Measurements from ENCODE around the gene EFNA5. TPM values are rescaled to one million over a fixed set of nuclear protein-coding genes. Genes with fewer than 3 reads are reported as not detected.

The EFNA5 gene
- total RNA-seq, 4 donors from 2014 or later, result 2.8 to 5.7 (median 3.7) TPM

DNA sequence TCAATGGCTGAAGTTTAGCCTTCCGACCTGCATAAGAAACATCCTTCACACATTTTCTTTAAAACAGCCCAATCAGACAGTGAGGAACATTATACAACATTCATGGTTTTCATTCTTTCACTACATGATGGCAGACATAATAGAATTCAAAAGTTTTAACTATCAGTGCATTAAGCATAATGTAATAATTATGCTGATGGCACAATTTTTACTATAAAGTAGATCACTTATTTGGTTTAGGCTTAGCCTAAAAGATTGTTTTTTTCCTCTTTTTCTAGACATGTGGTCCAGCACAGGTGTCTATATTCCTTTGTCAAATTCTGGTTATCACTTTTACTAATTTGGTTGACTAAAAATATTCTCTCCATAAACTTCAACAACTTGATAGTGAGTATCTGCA lies 46.5 kb downstream of the EFNA5 start:
- intact Hi-C loops (cut with DNase I), result no loop called here
- no peaks in the 10 kb centered on the region for H3K4me1 ChIP-seq
- 90% methylated on average over 1 of the region's 1 CpG for WGBS
- DNase-seq (ENCODE audit: extremely low spot score), result no peak
- no peak overlapping the region for H3K4me3 ChIP-seq
- H3K36me3 ChIP-seq, result no peaks in the 10 kb centered on the region
- H3K27ac ChIP-seq (replicated peaks in 1 of 4), result no peak overlapping the region
- no peak for TF ChIP-seq CTCF (IDR thresholded peaks at IDR 0.05)
- TF ChIP-seq POLR2A (IDR thresholded peaks at IDR 0.05; ENCODE audit: low read depth), result no peak
- no peak for TF ChIP-seq POLR2AphosphoS5 (IDR thresholded peaks at IDR 0.05)
- TF ChIP-seq EP300 (IDR thresholded peaks at IDR 0.05), result no peak
- no peaks in the 10 kb centered on the region for H3K9me3 ChIP-seq
- H3K27me3 ChIP-seq, result no peaks in the 10 kb centered on the region

DNA sequence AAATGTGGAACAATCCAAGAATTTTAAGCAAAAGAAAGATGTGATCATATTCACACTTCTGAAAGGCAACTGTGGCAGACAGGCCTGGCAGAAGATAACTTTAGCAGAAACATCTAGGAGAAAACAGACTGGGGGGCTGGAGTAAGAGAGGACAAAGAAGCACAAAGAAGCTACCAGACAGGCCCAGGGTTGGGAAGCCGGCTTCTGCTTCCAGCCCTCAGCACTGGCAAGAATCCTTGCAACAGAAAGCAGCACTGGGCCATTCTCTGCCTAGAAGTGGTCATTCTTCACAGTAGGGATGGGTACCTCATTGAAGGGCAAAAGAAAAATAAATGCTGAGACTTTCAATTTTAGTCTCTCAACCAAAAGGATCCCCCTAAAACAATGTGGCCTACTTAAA lies 49.6 kb downstream of the EFNA5 start:
- Histone ChIP-seq H3K4me1 (no peaks in the 10 kb centered on the region), H3K4me3 (no peak overlapping the region), H3K27ac (replicated peaks in 1 of 4) (no peak overlapping the region), H3K27me3 (no peaks in the 10 kb centered on the region), H3K9me3 (no peaks in the 10 kb centered on the region), H3K36me3 (no peaks in the 10 kb centered on the region)
- intact Hi-C loops (cut with DNase I), result no loop called here
- DNase-seq (ENCODE audit: extremely low spot score), result no peak
- 91% methylated on average over 1 of the region's 1 CpG for WGBS
- TF ChIP-seq CTCF (IDR thresholded peaks at IDR 0.05) (no peak), POLR2A (IDR thresholded peaks at IDR 0.05; ENCODE audit: low read depth) (no peak), EP300 (IDR thresholded peaks at IDR 0.05) (no peak), POLR2AphosphoS5 (IDR thresholded peaks at IDR 0.05) (no peak)

GRCh38 chr5:107619781-107620180 lies 51.0 kb downstream of the EFNA5 start:
- no peak for TF ChIP-seq EP300 (IDR thresholded peaks at IDR 0.05)
- no peak for TF ChIP-seq POLR2A (IDR thresholded peaks at IDR 0.05; ENCODE audit: low read depth)
- no peak for TF ChIP-seq POLR2AphosphoS5 (IDR thresholded peaks at IDR 0.05)
- no peak for TF ChIP-seq CTCF (IDR thresholded peaks at IDR 0.05)
- Histone ChIP-seq H3K27ac (replicated peaks in 1 of 4) (no peak overlapping the region), H3K4me1 (no peaks in the 10 kb centered on the region), H3K4me3 (no peak overlapping the region), H3K36me3 (no peaks in the 10 kb centered on the region), H3K27me3 (no peaks in the 10 kb centered on the region), H3K9me3 (no peaks in the 10 kb centered on the region)
- WGBS, result 68% methylated on average over 2 of the region's 2 CpGs
- intact Hi-C loops (cut with DNase I), result no loop called here
- no peak for DNase-seq (ENCODE audit: extremely low spot score)

DNA sequence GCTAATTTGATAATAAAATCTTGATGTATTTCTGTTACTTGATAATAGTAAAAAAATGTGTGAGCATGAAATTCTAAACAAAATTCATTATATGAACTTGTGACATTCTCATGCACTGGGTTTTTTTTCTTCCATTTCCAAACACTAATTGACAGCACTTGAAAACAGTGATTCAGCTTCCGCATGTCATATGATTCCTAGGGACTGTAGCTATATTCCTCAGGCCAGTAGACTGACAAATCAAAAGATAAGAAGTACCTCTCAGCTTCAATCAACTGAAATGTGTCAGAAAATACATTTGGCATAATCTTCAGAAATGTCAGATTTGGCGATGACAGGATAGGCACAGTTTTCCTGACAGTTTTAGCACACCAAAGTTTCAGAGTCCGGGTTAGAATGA lies 52.5 kb downstream of the EFNA5 start:
- Histone ChIP-seq H3K9me3 (no peaks in the 10 kb centered on the region), H3K4me1 (no peaks in the 10 kb centered on the region), H3K36me3 (no peaks in the 10 kb centered on the region), H3K4me3 (no peak overlapping the region), H3K27ac (replicated peaks in 1 of 4) (no peak overlapping the region), H3K27me3 (no peaks in the 10 kb centered on the region)
- DNase-seq (ENCODE audit: extremely low spot score), result no peak
- intact Hi-C loops (cut with DNase I), result no loop called here
- WGBS, result 94% methylated on average over 3 of the region's 3 CpGs
- no peak for TF ChIP-seq CTCF (IDR thresholded peaks at IDR 0.05)

- intact Hi-C loops (cut with DNase I), result no loop called here
- 100% methylated on average over 1 of the region's 1 CpG for WGBS
- DNase-seq (ENCODE audit: extremely low spot score), result no peak
- Histone ChIP-seq H3K27ac (replicated peaks in 1 of 4) (no peak overlapping the region), H3K36me3 (no peaks in the 10 kb centered on the region), H3K4me1 (no peaks in the 10 kb centered on the region), H3K4me3 (no peak overlapping the region), H3K27me3 (no peaks in the 10 kb centered on the region), H3K9me3 (no peaks in the 10 kb centered on the region)
- no peak for TF ChIP-seq POLR2AphosphoS5 (IDR thresholded peaks at IDR 0.05)
- no peak for TF ChIP-seq POLR2A (IDR thresholded peaks at IDR 0.05; ENCODE audit: low read depth)
- TF ChIP-seq EP300 (IDR thresholded peaks at IDR 0.05), result no peak
- no peak for TF ChIP-seq CTCF (IDR thresholded peaks at IDR 0.05)
These were observed 53.7 kb downstream of the EFNA5 start for GRCh38 chr5:107617052-107617451.
